Measurements from ENCODE around the gene TTC12. TPM values are rescaled to one million over a fixed set of nuclear protein-coding genes. Genes with fewer than 3 reads are reported as not detected.

The TTC12 gene
- total and polyA plus RNA-seq, 2 of the 13 experiments (the other 11 are each of a cell fraction or from before 2014, with no cell fraction given): 5.4 to 11.6 TPM

DNA sequence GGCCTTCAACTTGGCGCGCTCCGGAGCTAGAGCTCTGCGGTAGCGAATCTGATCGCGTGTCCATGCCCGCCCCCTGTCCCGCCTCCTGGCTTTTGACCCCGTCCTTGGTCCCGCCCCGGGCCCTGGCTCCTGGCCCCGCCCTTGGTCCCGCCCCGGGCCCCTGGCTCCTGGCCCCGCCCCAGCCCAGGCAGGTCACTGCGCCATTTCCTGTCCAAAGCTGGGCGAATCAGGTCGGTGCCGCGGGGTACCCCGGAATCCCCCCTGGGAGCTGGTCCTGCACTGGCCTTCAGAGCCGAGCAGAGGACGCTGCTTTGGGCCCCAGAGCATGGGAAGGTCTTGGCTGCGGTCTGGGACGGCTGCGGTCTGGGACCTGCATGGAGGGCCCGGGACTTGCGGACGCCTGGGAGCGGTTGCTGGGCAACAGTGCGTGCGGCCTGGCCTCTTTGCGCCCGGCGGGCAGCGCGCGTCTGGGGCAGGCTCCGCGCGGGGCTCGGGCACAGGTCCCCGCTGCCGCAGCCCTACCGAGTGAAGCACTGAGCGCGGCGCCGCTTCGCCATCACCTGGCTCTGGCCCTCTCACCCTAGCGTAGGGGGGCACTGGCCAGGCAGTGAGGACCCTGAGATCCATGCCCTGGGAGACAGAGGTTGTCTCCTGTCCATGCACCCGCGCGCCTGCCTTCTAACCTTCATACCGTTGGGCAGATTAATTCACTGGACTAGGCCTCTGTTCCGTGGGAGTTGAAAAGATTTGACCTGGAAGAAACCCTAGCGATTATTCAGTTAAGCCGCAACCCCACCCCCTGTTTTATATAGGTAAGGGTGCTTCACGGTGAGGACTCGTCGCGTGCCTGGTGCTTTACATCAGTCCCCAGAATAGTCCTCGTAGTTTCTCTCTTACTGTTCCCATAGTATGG is at the start of gene TTC12 (continued):
- TF ChIP-seq ZNF33A (CRISPR knock-in tag; IDR thresholded peaks at IDR 0.05; ENCODE audit: borderline replicate concordance) (no peak), FOXO1 (CRISPR knock-in tag; IDR thresholded peaks at IDR 0.05) (no peak; the same call in 1 of the 2 replicates), KDM5A (IDR thresholded peaks at IDR 0.05; ENCODE audit: borderline replicate concordance, low read length) (peak; percentile 62; the same call in 1 of the 2 replicates), ZBTB21 (CRISPR knock-in tag; IDR thresholded peaks at IDR 0.05) (no peak), ZBTB40 (IDR thresholded peaks at IDR 0.05) (no peak), ZBTB40 (CRISPR knock-in tag; IDR thresholded peaks at IDR 0.05) (peak; percentile 69), FOXO4 (CRISPR knock-in tag; conservative IDR thresholded peaks at IDR 0.05) (no peak), KLF12 (CRISPR knock-in tag; IDR thresholded peaks at IDR 0.05; ENCODE audit: borderline replicate concordance) (no peak), ZNF235 (CRISPR knock-in tag; IDR thresholded peaks at IDR 0.05; ENCODE audit: borderline replicate concordance) (no peak), ARNT (IDR thresholded peaks at IDR 0.05) (no peak), GPN1 (CRISPR knock-in tag; IDR thresholded peaks at IDR 0.05; ENCODE audit: borderline replicate concordance) (no peak), TOPORS (CRISPR knock-in tag; IDR thresholded peaks at IDR 0.05) (no peak), SNAI1 (CRISPR knock-in tag; IDR thresholded peaks at IDR 0.05; ENCODE audit: borderline replicate concordance) (no peak), MYNN (CRISPR knock-in tag; IDR thresholded peaks at IDR 0.05; ENCODE audit: low read depth) (0 out of 2 replicates have a peak, but pooled peaks have one; percentile 74), ZNF17 (CRISPR knock-in tag; IDR thresholded peaks at IDR 0.05) (no peak), ZNF816 (CRISPR knock-in tag; IDR thresholded peaks at IDR 0.05; ENCODE audit: borderline replicate concordance) (peak; percentile 70; the same call in 1 of the 2 replicates), ZNF776 (CRISPR knock-in tag; IDR thresholded peaks at IDR 0.05) (0 out of 2 replicates have a peak, but pooled peaks have one; percentile 70), SRF (IDR thresholded peaks at IDR 0.05; ENCODE audit: low read depth, low read length) (no peak), ZNF282 (IDR thresholded peaks at IDR 0.05; ENCODE audit: partially characterized antibody) (no peak)

Data from HepG2 (cell line).